ENCODE data around the gene KCNJ16.
"Not testable (repeated sequence)": the region's sequence is repeated elsewhere in the genome, so short reads cannot be mapped to it uniquely, and the experiment has no call there.

KCNJ16 gene

DNA sequence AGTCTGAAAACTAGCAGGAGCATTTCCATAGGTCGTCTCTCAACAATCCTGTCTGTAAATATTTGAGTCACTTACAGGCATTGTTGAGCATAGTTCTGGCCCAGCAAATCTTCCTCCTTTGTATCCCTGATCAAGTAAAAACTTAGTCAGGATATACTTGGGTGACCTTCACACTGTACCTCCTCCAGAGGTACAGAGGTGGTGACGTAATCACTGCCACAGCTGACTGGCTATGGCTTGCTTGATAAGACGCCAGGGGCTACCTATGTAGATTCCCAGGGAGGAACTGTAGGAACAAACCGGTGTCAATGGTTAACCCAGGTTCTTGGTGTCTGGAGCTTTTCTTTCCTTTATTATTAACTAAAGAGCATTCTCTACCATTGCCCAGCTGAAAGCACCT is at the start of gene KCNJ16:
Gene KCNJ16, plus strand, starts transcription at position 270 of the 400 bp plus-strand sequence. CDS start 56,863 bp downstream, outside the sequence.
- Histone ChIP-seq H3K4me3 (ENCODE audit: low read depth in 1 of 2, low read length in 2 of 2) (no peak within 1 kb of the TSS), H3K36me3 (ENCODE audit: control insufficient read depth in 1 of 2, insufficient read depth in 2 of 2, low read length in 2 of 2) (no peaks in the 10 kb centered on the region)

DNA sequence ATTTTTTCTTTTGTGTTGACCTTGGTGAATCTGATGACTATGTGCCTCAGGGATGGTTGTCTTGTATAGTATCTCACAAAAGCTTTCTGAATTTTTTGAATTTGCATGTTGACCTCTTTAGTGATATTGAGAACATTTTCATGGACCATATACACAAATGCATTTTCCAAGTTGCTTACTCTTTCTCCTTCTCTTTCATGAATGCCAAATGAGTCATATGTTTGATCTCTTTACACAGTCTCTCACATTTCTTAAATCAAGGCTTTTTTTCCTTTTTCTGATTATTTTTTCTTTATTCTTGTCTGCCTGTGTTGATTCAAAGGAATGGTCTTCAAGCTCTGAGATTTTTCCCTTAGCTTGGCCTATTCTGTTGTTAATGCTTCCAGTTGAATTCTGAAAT is 46.6 kb upstream of the KCNJ16 start:
- Histone ChIP-seq H3K27ac (ENCODE audit: low read length) (no peak overlapping the region), H3K36me3 (ENCODE audit: control insufficient read depth in 1 of 2, insufficient read depth in 2 of 2, low read length in 2 of 2) (no peaks in the 10 kb centered on the region), H3K4me1 (ENCODE audit: control insufficient read depth in 1 of 2, insufficient read depth in 2 of 2, low read length in 2 of 2) (no peaks in the 10 kb centered on the region), H3K4me3 (ENCODE audit: low read depth in 1 of 2, low read length in 2 of 2) (no peak overlapping the region), H3K9me3 (ENCODE audit: control insufficient read depth in 1 of 2, low read length in 2 of 2) (no peaks in the 10 kb centered on the region), H3K27me3 (ENCODE audit: low read depth, low read length) (no peaks in the 10 kb centered on the region)

More for the DNA sequence above, at the start of gene KCNJ16:
- Histone ChIP-seq H3K27ac (ENCODE audit: low read length) (no peak within 1 kb of the TSS), H3K4me1 (ENCODE audit: control insufficient read depth in 1 of 2, insufficient read depth in 2 of 2, low read length in 2 of 2) (no peaks in the 10 kb centered on the region), H3K9me3 (ENCODE audit: control insufficient read depth in 1 of 2, low read length in 2 of 2) (no peaks in the 10 kb centered on the region), H3K27me3 (ENCODE audit: low read depth, low read length) (no peaks in the 10 kb centered on the region)

- Histone ChIP-seq H3K4me3 (ENCODE audit: low read depth in 1 of 2, low read length in 2 of 2) (no peak overlapping the region), H3K36me3 (ENCODE audit: control insufficient read depth in 1 of 2, insufficient read depth in 2 of 2, low read length in 2 of 2) (no peaks in the 10 kb centered on the region), H3K4me1 (ENCODE audit: control insufficient read depth in 1 of 2, insufficient read depth in 2 of 2, low read length in 2 of 2) (no peaks in the 10 kb centered on the region), H3K27ac (ENCODE audit: low read length) (no peak overlapping the region), H3K27me3 (ENCODE audit: low read depth, low read length) (no peaks in the 10 kb centered on the region), H3K9me3 (ENCODE audit: control insufficient read depth in 1 of 2, low read length in 2 of 2) (no peaks in the 10 kb centered on the region)
These were observed 45.9 kb upstream of the KCNJ16 start for GRCh38 chr17:70028978-70029767.

- Histone ChIP-seq H3K27me3 (ENCODE audit: low read depth, low read length) (no peaks in the 10 kb centered on the region), H3K27ac (ENCODE audit: low read length) (no peak overlapping the region), H3K4me1 (ENCODE audit: control insufficient read depth in 1 of 2, insufficient read depth in 2 of 2, low read length in 2 of 2) (no peaks in the 10 kb centered on the region), H3K9me3 (ENCODE audit: control insufficient read depth in 1 of 2, low read length in 2 of 2) (no peaks in the 10 kb centered on the region), H3K36me3 (ENCODE audit: control insufficient read depth in 1 of 2, insufficient read depth in 2 of 2, low read length in 2 of 2) (no peaks in the 10 kb centered on the region), H3K4me3 (ENCODE audit: low read depth in 1 of 2, low read length in 2 of 2) (no peak overlapping the region)
These were observed 44.7 kb upstream of the KCNJ16 start for GRCh38 chr17:70030371-70030770.

DNA sequence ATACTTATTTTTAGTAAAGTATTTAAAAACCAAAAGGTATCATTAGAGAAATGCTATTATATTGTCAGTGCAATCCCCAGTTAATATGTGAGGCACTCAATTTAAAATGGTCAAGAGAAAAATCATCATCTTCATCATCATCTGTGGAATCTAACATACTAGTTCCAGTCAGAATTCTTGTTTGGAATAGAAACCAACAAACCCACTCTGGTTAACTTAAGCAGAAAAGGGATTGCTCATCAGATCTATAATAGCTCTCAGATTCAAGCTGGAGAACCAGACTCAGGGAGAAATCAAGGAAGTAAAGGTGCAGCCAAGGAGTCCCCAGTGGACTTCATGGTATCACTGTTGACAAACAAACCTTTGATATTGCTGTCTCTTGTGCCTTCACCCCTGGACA is 43.7 kb upstream of the KCNJ16 start:
- Histone ChIP-seq H3K36me3 (ENCODE audit: control insufficient read depth in 1 of 2, insufficient read depth in 2 of 2, low read length in 2 of 2) (no peaks in the 10 kb centered on the region), H3K27me3 (ENCODE audit: low read depth, low read length) (no peaks in the 10 kb centered on the region), H3K4me1 (ENCODE audit: control insufficient read depth in 1 of 2, insufficient read depth in 2 of 2, low read length in 2 of 2) (no peaks in the 10 kb centered on the region), H3K27ac (ENCODE audit: low read length) (no peak overlapping the region), H3K4me3 (ENCODE audit: low read depth in 1 of 2, low read length in 2 of 2) (no peak overlapping the region), H3K9me3 (ENCODE audit: control insufficient read depth in 1 of 2, low read length in 2 of 2) (no peaks in the 10 kb centered on the region)

- H3K9me3 ChIP-seq (ENCODE audit: control insufficient read depth in 1 of 2, low read length in 2 of 2) = no peaks in the 10 kb centered on the region
- H3K4me3 ChIP-seq (ENCODE audit: low read depth in 1 of 2, low read length in 2 of 2) = no peak overlapping the region
- H3K27ac ChIP-seq (ENCODE audit: low read length) = no peak overlapping the region
- H3K36me3 ChIP-seq (ENCODE audit: control insufficient read depth in 1 of 2, insufficient read depth in 2 of 2, low read length in 2 of 2) = no peaks in the 10 kb centered on the region
- no peaks in the 10 kb centered on the region for H3K27me3 ChIP-seq (ENCODE audit: low read depth, low read length)
- no peaks in the 10 kb centered on the region for H3K4me1 ChIP-seq (ENCODE audit: control insufficient read depth in 1 of 2, insufficient read depth in 2 of 2, low read length in 2 of 2)
These were observed 41.9 kb upstream of the KCNJ16 start for GRCh38 chr17:70033165-70033564.

DNA sequence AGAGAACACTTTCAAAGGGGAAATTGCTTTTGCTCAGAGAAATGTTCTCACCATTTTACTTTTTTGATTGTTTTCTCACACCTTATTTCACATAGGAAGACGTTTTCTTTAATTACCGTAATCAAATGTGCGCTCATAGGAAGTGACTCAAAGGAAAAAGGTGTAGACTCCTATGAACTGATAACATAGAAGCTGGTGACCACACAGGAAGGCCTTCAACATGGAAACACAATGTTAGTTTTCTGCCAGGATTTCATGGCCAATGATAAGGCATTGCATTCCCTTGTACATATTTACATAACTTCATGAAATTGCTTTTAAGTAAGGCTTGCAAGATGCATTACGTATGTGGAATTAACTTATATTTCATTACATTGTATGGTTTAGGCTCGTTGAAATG is 40.9 kb upstream of the KCNJ16 start:
- Histone ChIP-seq H3K27ac (ENCODE audit: low read length) (no peak overlapping the region), H3K36me3 (ENCODE audit: control insufficient read depth in 1 of 2, insufficient read depth in 2 of 2, low read length in 2 of 2) (no peaks in the 10 kb centered on the region), H3K27me3 (ENCODE audit: low read depth, low read length) (no peaks in the 10 kb centered on the region), H3K4me1 (ENCODE audit: control insufficient read depth in 1 of 2, insufficient read depth in 2 of 2, low read length in 2 of 2) (no peaks in the 10 kb centered on the region), H3K4me3 (ENCODE audit: low read depth in 1 of 2, low read length in 2 of 2) (no peak overlapping the region), H3K9me3 (ENCODE audit: control insufficient read depth in 1 of 2, low read length in 2 of 2) (no peaks in the 10 kb centered on the region)

GRCh38 chr17:70037498-70037897 is 37.5 kb upstream of the KCNJ16 start:
- H3K4me1 ChIP-seq (ENCODE audit: control insufficient read depth in 1 of 2, insufficient read depth in 2 of 2, low read length in 2 of 2) = no peaks in the 10 kb centered on the region
- no peak overlapping the region for H3K4me3 ChIP-seq (ENCODE audit: low read depth in 1 of 2, low read length in 2 of 2)
- H3K27ac ChIP-seq (ENCODE audit: low read length) = no peak overlapping the region
- no peaks in the 10 kb centered on the region for H3K27me3 ChIP-seq (ENCODE audit: low read depth, low read length)
- no peaks in the 10 kb centered on the region for H3K36me3 ChIP-seq (ENCODE audit: control insufficient read depth in 1 of 2, insufficient read depth in 2 of 2, low read length in 2 of 2)
- no peaks in the 10 kb centered on the region for H3K9me3 ChIP-seq (ENCODE audit: control insufficient read depth in 1 of 2, low read length in 2 of 2)

DNA sequence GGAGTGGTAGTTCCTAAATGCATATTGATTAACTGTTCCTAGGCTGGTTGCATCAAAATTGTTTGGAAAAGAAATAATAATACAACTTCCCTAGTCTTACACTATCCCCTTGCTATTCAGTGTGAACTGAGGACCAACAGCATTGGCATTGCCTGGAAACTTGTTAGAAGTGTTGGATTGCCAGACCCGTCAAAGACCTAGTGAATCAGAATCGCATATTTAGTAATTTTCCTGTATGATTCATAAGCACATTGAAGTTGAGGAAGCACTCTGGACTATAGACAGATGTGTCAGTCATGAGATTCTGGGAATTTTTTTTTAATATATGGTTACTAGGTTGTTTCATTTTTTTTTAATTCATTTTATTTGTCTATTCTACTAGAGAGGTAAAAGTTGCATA is 34.7 kb upstream of the KCNJ16 start:
- Histone ChIP-seq H3K36me3 (ENCODE audit: control insufficient read depth in 1 of 2, insufficient read depth in 2 of 2, low read length in 2 of 2) (no peaks in the 10 kb centered on the region), H3K4me3 (ENCODE audit: low read depth in 1 of 2, low read length in 2 of 2) (no peak overlapping the region), H3K27ac (ENCODE audit: low read length) (no peak overlapping the region), H3K27me3 (ENCODE audit: low read depth, low read length) (no peaks in the 10 kb centered on the region), H3K9me3 (ENCODE audit: control insufficient read depth in 1 of 2, low read length in 2 of 2) (no peaks in the 10 kb centered on the region), H3K4me1 (ENCODE audit: control insufficient read depth in 1 of 2, insufficient read depth in 2 of 2, low read length in 2 of 2) (no peaks in the 10 kb centered on the region)

DNA sequence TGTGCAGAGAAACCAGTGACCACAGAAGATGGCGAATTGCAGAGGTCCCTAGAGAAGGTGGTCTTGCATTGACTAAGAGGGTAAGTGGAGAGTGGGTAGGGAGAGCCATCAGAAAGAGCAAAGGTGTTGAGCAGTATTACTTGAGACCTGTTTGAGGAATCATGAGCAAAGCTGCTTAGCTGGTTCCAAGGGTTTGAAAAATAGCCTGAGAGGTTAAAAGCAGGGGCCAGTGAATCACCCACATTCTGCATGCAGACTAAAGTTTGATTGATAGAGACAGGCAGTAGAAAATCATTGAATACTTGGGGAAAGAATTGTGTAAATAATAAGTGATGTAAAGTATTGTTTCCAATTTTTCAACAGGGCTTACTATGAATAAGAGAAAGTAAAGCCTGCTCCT is 34.0 kb upstream of the KCNJ16 start:
- H3K9me3 ChIP-seq (ENCODE audit: control insufficient read depth in 1 of 2, low read length in 2 of 2) = no peaks in the 10 kb centered on the region
- H3K27ac ChIP-seq (ENCODE audit: low read length) = no peak overlapping the region
- H3K27me3 ChIP-seq (ENCODE audit: low read depth, low read length) = no peaks in the 10 kb centered on the region
- no peaks in the 10 kb centered on the region for H3K4me1 ChIP-seq (ENCODE audit: control insufficient read depth in 1 of 2, insufficient read depth in 2 of 2, low read length in 2 of 2)
- H3K36me3 ChIP-seq (ENCODE audit: control insufficient read depth in 1 of 2, insufficient read depth in 2 of 2, low read length in 2 of 2) = no peaks in the 10 kb centered on the region
- no peak overlapping the region for H3K4me3 ChIP-seq (ENCODE audit: low read depth in 1 of 2, low read length in 2 of 2)

DNA sequence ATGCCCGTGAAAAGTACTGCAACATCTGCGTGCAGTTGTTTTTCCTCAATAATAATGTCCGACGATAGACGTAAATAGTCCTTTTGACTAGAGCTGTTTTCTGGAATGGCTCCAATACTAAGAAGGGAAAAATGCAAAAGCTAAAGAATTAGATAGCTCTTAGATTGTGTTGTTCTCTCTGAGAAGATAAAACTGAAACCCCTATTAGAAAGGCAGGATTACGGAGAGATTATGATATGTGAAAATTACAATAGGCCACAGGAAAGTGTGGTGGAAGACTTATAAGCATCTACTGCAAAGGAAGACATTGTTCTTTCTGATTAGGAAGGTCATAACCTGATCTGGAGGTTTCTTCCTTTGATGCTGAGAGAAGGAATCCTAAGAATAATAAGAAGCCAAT is 33.5 kb upstream of the KCNJ16 start:
- Histone ChIP-seq H3K36me3 (ENCODE audit: control insufficient read depth in 1 of 2, insufficient read depth in 2 of 2, low read length in 2 of 2) (no peaks in the 10 kb centered on the region), H3K27me3 (ENCODE audit: low read depth, low read length) (no peaks in the 10 kb centered on the region), H3K4me1 (ENCODE audit: control insufficient read depth in 1 of 2, insufficient read depth in 2 of 2, low read length in 2 of 2) (no peaks in the 10 kb centered on the region), H3K9me3 (ENCODE audit: control insufficient read depth in 1 of 2, low read length in 2 of 2) (no peaks in the 10 kb centered on the region), H3K27ac (ENCODE audit: low read length) (no peak overlapping the region), H3K4me3 (ENCODE audit: low read depth in 1 of 2, low read length in 2 of 2) (no peak overlapping the region)

GRCh38 chr17:70045780-70046179 is 29.2 kb upstream of the KCNJ16 start:
- not testable (repeated sequence) for H3K36me3 ChIP-seq (ENCODE audit: control insufficient read depth in 1 of 2, insufficient read depth in 2 of 2, low read length in 2 of 2); H3K4me3 ChIP-seq (ENCODE audit: low read depth in 1 of 2, low read length in 2 of 2); H3K9me3 ChIP-seq (ENCODE audit: control insufficient read depth in 1 of 2, low read length in 2 of 2); H3K27me3 ChIP-seq (ENCODE audit: low read depth, low read length); H3K27ac ChIP-seq (ENCODE audit: low read length); H3K4me1 ChIP-seq (ENCODE audit: control insufficient read depth in 1 of 2, insufficient read depth in 2 of 2, low read length in 2 of 2)
